ENCODE measurements around the gene MST1. TPM values are rescaled to one million over a fixed set of nuclear protein-coding genes. Genes with fewer than 3 reads are reported as not detected.

The MST1 gene
- total and polyA plus RNA-seq, 2 of the 4 experiments (the other 2 are of a cell fraction) = 1.3 to 13.0 TPM

DNA sequence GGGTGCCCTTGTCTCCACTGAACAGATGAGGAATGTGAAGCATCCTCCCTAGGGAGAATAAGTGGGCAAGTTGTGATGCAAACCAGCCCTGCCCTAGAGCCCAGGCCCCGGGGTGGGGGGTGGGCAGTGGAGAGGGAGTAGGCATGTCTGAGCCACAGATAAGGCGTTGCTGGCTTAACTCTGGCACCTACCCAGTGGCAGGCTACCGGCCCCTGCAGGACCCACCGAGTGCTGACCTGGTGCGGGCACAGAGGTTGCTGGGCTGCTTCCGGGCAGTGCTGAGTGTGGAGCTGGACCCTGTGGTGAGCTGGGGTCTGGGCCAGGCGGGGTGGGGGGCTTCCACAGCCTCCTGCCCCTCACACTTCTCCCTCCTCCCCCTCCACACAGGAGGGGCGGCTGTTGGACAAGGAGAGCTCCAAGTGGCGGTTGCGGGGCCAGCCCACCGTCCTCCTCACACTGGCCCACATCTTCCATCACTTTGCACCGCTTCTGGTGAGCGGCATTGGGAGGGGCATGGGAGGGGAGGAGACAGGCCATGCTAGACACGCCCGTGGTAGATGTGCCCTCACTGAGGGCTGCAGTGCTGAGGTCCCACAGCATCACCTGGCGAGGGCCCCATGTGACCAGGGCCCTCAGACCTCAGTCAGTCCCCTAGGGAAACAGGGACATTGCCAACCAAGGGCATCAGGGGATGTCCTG is 10.2 kb upstream of the MST1 start:
- no peak overlapping the region for H4K8ac ChIP-seq (ENCODE audit: low read depth in 2 of 2, low read length in 2 of 2)
- H3K4me2 ChIP-seq (ENCODE audit: low read depth, low read length) = no peak overlapping the region
- no peak overlapping the region for H4K91ac ChIP-seq (ENCODE audit: insufficient read depth, low read depth, low read length)
- intact Hi-C loops (cut with micrococcal nuclease) (no loop called here), dilution Hi-C loops (cut with HindIII; ENCODE audit: low sequenced_read_pairs, unreplicated experiment) (no loop called here), in situ Hi-C loops (cut with MboI; ENCODE audit: low sequenced_read_pairs) (no loop called here)
- no peak overlapping the region for H3K4ac ChIP-seq (ENCODE audit: low read depth, low read length)
- ChIA-PET POLR2A (ENCODE audit: unreplicated experiment) (no interaction called here), CTCF (no interaction called here)
- no peaks in the 10 kb centered on the region for H3K9me3 ChIP-seq (ENCODE audit: control insufficient read depth, insufficient read depth, low read length)
- no peak overlapping the region for H3K14ac ChIP-seq (replicated peaks; ENCODE audit: low read depth, low read length)
- H3K56ac ChIP-seq (ENCODE audit: extremely low read depth, insufficient read depth, low read length) = no peak overlapping the region
- TF ChIP-seq NFE2L2 (IDR thresholded peaks at IDR 0.05; ENCODE audit: low read depth, low read length) = no peak
- no peak for TF ChIP-seq CHD1 (IDR thresholded peaks at IDR 0.05; ENCODE audit: low read depth, low read length)
- TF ChIP-seq RAD21 (IDR thresholded peaks at IDR 0.05; ENCODE audit: low read length) = no peak
- no peak for TF ChIP-seq RCOR1 (IDR thresholded peaks at IDR 0.05; ENCODE audit: insufficient replicate concordance, low read length)
- no peak for TF ChIP-seq ELK1 (IDR thresholded peaks at IDR 0.05; ENCODE audit: borderline replicate concordance, low read depth, low read length)
- no peak for TF ChIP-seq USF2 (IDR thresholded peaks at IDR 0.05; ENCODE audit: low read depth, low read length)
- TF ChIP-seq MAZ (IDR thresholded peaks at IDR 0.05; ENCODE audit: borderline replicate concordance, low read depth, low read length) = no peak
- TF ChIP-seq MAFK (IDR thresholded peaks at IDR 0.05; ENCODE audit: low read depth, low read length) = no peak
- no peak for TF ChIP-seq RFX5 (IDR thresholded peaks at IDR 0.05; ENCODE audit: low read depth, low read length)
- TF ChIP-seq CTCF (conservative IDR thresholded peaks at IDR 0.05; ENCODE audit: low read depth, low read length) = no peak
- TF ChIP-seq CEBPB (IDR thresholded peaks at IDR 0.05; ENCODE audit: low read depth, low read length) = no peak
- TF ChIP-seq MXI1 (IDR thresholded peaks at IDR 0.05; ENCODE audit: borderline replicate concordance, low read depth, low read length) = no peak
- no peak for TF ChIP-seq POLR2A (IDR thresholded peaks at IDR 0.05; ENCODE audit: low read depth, low read length)
- no peak for TF ChIP-seq FOS (IDR thresholded peaks at IDR 0.05; ENCODE audit: low read depth, low read length)
- TF ChIP-seq BHLHE40 (IDR thresholded peaks at IDR 0.05; ENCODE audit: low read depth, low read length) = no peak
- no peak for TF ChIP-seq SMC3 (IDR thresholded peaks at IDR 0.05; ENCODE audit: low read depth, low read length)
- H2AK9ac ChIP-seq (replicated peaks; ENCODE audit: low read depth, low read length, poor library complexity) = no peak overlapping the region
- no peak overlapping the region for H2BK120ac ChIP-seq (ENCODE audit: low read depth, low read length)
- H3K27me3 ChIP-seq (ENCODE audit: control insufficient read depth, insufficient read depth, low read length) = no peaks in the 10 kb centered on the region
- peaks cover 7% of the 10 kb centered on the region; the same call in 1 of the 2 replicates for H4K20me1 ChIP-seq (ENCODE audit: insufficient read depth, low read length)
- no peak overlapping the region for H2AFZ ChIP-seq (replicated peaks; ENCODE audit: low read length, poor library complexity)
- no CpG with 5 or more reads among the region's 16 CpGs for WGBS, 2 experiments (ENCODE audit: extremely low coverage in 2 of 2, insufficient read length in 1 of 2)
- H3K9me1 ChIP-seq (ENCODE audit: insufficient read depth, low read length) = no peaks in the 10 kb centered on the region
- H2AK5ac ChIP-seq (ENCODE audit: low read depth, low read length) = no peak overlapping the region
- H3K27ac ChIP-seq (ENCODE audit: insufficient read depth, low read length) = no peak overlapping the region
- no peak overlapping the region for H2BK20ac ChIP-seq (ENCODE audit: low read depth, low read length)
- no peak overlapping the region for H3K4me3 ChIP-seq (ENCODE audit: insufficient read depth, low read depth, low read length)
- ATAC-seq (ENCODE audit: low read depth) = no peak; the same call in 1 of the 2 replicates
- no peak overlapping the region for H2BK15ac ChIP-seq (ENCODE audit: low read depth, low read length)
- H3K4me1 ChIP-seq (ENCODE audit: control insufficient read depth, insufficient read depth, low read length) = no peaks in the 10 kb centered on the region
- no peak for DNase-seq
- H3K18ac ChIP-seq (ENCODE audit: low read depth, low read length) = no peak overlapping the region
- H4K5ac ChIP-seq (ENCODE audit: low read depth, low read length) = no peak overlapping the region
- H3K23ac ChIP-seq (ENCODE audit: low read depth, low read length) = no peak overlapping the region
- H3K79me1 ChIP-seq (ENCODE audit: low read depth in 1 of 2, low read length in 2 of 2) = peaks cover 5 to 7% of the 10 kb centered on the region in 2 experiments; a peak in 3 of 4 replicates
- BruUV-seq (replicated peaks) = no TSS peak
- H3K36me3 ChIP-seq (ENCODE audit: control insufficient read depth, insufficient read depth, low read length) = peaks cover 39% of the 10 kb centered on the region
- H3K9ac ChIP-seq (ENCODE audit: low read depth, low read length) = no peak overlapping the region
- H2BK5ac ChIP-seq (ENCODE audit: low read depth, low read length, poor library complexity, severe bottlenecking) = no peak overlapping the region
